ENCODE data around the gene GRM4.

GRM4 gene

GRCh38 chr6:34082864-34083626, 62.8 kb downstream of the GRM4 start:
- DNase-seq (ENCODE audit: low spot score), result no peak

- DNase-seq (ENCODE audit: low spot score), result no peak
Measured at GRCh38 chr6:34082348-34082747, 63.5 kb downstream of the GRM4 start.

GRCh38 chr6:34080357-34080756, 65.5 kb downstream of the GRM4 start:
- no peak for DNase-seq (ENCODE audit: low spot score)

GRCh38 chr6:34079899-34080298, 66.0 kb downstream of the GRM4 start:
- no peak for DNase-seq (ENCODE audit: low spot score)

- DNase-seq (ENCODE audit: low spot score), result no peak
Measured at GRCh38 chr6:34075906-34076305, 70.0 kb downstream of the GRM4 start.

GRCh38 chr6:34074064-34074742, 71.7 kb downstream of the GRM4 start:
- DNase-seq (ENCODE audit: low spot score), result no peak

GRCh38 chr6:34073540-34073939, 72.3 kb downstream of the GRM4 start:
- no peak for DNase-seq (ENCODE audit: low spot score)

GRCh38 chr6:34072727-34073126, 73.2 kb downstream of the GRM4 start:
- DNase-seq (ENCODE audit: low spot score), result no peak

- no peak for DNase-seq (ENCODE audit: low spot score)
Measured at GRCh38 chr6:34071884-34072379, 74.0 kb downstream of the GRM4 start.

GRCh38 chr6:34071136-34071883, 74.6 kb downstream of the GRM4 start:
- DNase-seq (ENCODE audit: low spot score), result no peak

GRCh38 chr6:34070315-34071135, 75.4 kb downstream of the GRM4 start:
- no peak for DNase-seq (ENCODE audit: low spot score)

- no peak for DNase-seq (ENCODE audit: low spot score)
Measured at GRCh38 chr6:34068462-34069044, 77.3 kb downstream of the GRM4 start.

GRCh38 chr6:34067814-34068213, 78.1 kb downstream of the GRM4 start:
- DNase-seq (ENCODE audit: low spot score), result no peak

- DNase-seq (ENCODE audit: low spot score), result no peak
Measured at GRCh38 chr6:34066772-34067770, 78.8 kb downstream of the GRM4 start.

GRCh38 chr6:34066218-34066571, 79.7 kb downstream of the GRM4 start:
- no peak for DNase-seq (ENCODE audit: low spot score)

GRCh38 chr6:34065466-34066217, 80.2 kb downstream of the GRM4 start:
- DNase-seq (ENCODE audit: low spot score), result no peak

GRCh38 chr6:34064675-34065074, 81.2 kb downstream of the GRM4 start:
- no peak for DNase-seq (ENCODE audit: low spot score)

- no peak for DNase-seq (ENCODE audit: low spot score)
Measured at GRCh38 chr6:34063651-34064050, 82.2 kb downstream of the GRM4 start.

- DNase-seq (ENCODE audit: low spot score), result no peak
Measured at GRCh38 chr6:34062815-34063214, 83.1 kb downstream of the GRM4 start.

GRCh38 chr6:34062156-34062555, 83.7 kb downstream of the GRM4 start:
- DNase-seq (ENCODE audit: low spot score), result no peak
